Right ventricle myocardium inferior (tissue), 1 donor: Measurements from ENCODE around the gene MAP4K4. TPM values are rescaled to one million over a fixed set of nuclear protein-coding genes. Genes with fewer than 3 reads are reported as not detected.
"Not testable (repeated sequence)": the region's sequence is repeated elsewhere in the genome, so short reads cannot be mapped to it uniquely, and the experiment has no call there.

Source experiments
- ATAC-seq: fragments of 200-7000 bp; cut with Tn5 transposase; one replicate; pipeline ENCODE4 v1.9.1; 2020; ENCODE audit warnings: mild to moderate bottlenecking, moderate library complexity
- DNase-seq: peaks from one replicate; pipeline ENCODE4 v3.0.0; 2021; ENCODE audit errors: missing footprints
- intact Hi-C: fragments of 100-400 bp; cut with DNase I; formaldehyde crosslinking; loops from one replicate; pipeline ENCODE4 v1.11.0; 2022
- total RNA-seq: library from RNA; stranded (reverse); fragmentation: NEBNext Ultra II Directional; extraction: Animal tissue kit (Norgen Biotek cat#: 25700); gene quantifications from one replicate; pipeline ENCODE4 v1.2.1, GENCODE V29; 2021
- donor health status: DM: no; HTN: yes; CAD: no; lungs with severe emphysema.

MAP4K4 gene
- total RNA-seq, 1 donor from 2014 or later: 82.5 TPM

- no peak for ATAC-seq
- intact Hi-C loops: no loop called here
- no peak for DNase-seq
These were observed 75.6 kb downstream of the MAP4K4 start for GRCh38 chr2:101773137-101773536.

- DNase-seq, intact Hi-C loops, ATAC-seq: not testable (repeated sequence)
These were observed 76.5 kb downstream of the MAP4K4 start for GRCh38 chr2:101773961-101774360.

- DNase-seq: no peak
- no peak for ATAC-seq
- intact Hi-C loops: no loop called here
These were observed 77.6 kb downstream of the MAP4K4 start for GRCh38 chr2:101775092-101775491.

- no peak for ATAC-seq
- DNase-seq: no peak
- intact Hi-C loops: no loop called here
These were observed 78.1 kb downstream of the MAP4K4 start for GRCh38 chr2:101775636-101776035.

- intact Hi-C loops: no loop called here
- no peak for DNase-seq
- peak; percentile 47 for ATAC-seq
These were observed 78.9 kb downstream of the MAP4K4 start for GRCh38 chr2:101776172-101777043.

GRCh38 chr2:101777337-101777736, 79.8 kb downstream of the MAP4K4 start:
- DNase-seq (no peak), ATAC-seq (no peak)
- intact Hi-C loops: no loop called here

- intact Hi-C loops: no loop called here
- DNase-seq (no peak), ATAC-seq (no peak)
These were observed 80.6 kb downstream of the MAP4K4 start for GRCh38 chr2:101778102-101778501.

GRCh38 chr2:101779190-101779589, 81.7 kb downstream of the MAP4K4 start:
- DNase-seq (no peak), ATAC-seq (no peak)
- intact Hi-C loops: no loop called here

- intact Hi-C loops: no loop called here
- ATAC-seq (no peak), DNase-seq (no peak)
These were observed 82.1 kb downstream of the MAP4K4 start for GRCh38 chr2:101779656-101780055.

- DNase-seq (no peak), ATAC-seq (no peak)
- intact Hi-C loops: no loop called here
These were observed 83.8 kb downstream of the MAP4K4 start for GRCh38 chr2:101781326-101781725.

- intact Hi-C loops: no loop called here
- no peak for DNase-seq
- ATAC-seq: no peak
These were observed 84.4 kb downstream of the MAP4K4 start for GRCh38 chr2:101781791-101782426.

GRCh38 chr2:101782427-101782792, 84.9 kb downstream of the MAP4K4 start:
- ATAC-seq: no peak
- no peak for DNase-seq
- intact Hi-C loops: no loop called here

- ATAC-seq (no peak), DNase-seq (no peak)
- intact Hi-C loops: loop anchor here (5.0 kb wide), 1 partner anchor 35 kb away; no protein-coding TSS in a partner anchor
These were observed 89.6 kb downstream of the MAP4K4 start for GRCh38 chr2:101787097-101787496.

GRCh38 chr2:101788565-101788964, 91.1 kb downstream of the MAP4K4 start:
- no peak for DNase-seq
- no peak for ATAC-seq
- intact Hi-C loops: loop anchor here (5.0 kb wide), 1 partner anchor 34 kb away; no protein-coding TSS in a partner anchor

- intact Hi-C loops: loop anchor here (5.0 kb wide), 1 partner anchor 33 kb away; no protein-coding TSS in a partner anchor
- DNase-seq (no peak), ATAC-seq (no peak)
These were observed 91.8 kb downstream of the MAP4K4 start for GRCh38 chr2:101788995-101789970.

- DNase-seq (no peak), ATAC-seq (no peak)
- intact Hi-C loops: loop anchor here (5.0 kb wide), 2 partner anchors 93 to 348 kb away; partner anchors contain the start of gene MAP4K4
These were observed 92.9 kb downstream of the MAP4K4 start for GRCh38 chr2:101790416-101790815.

GRCh38 chr2:101790857-101791256, 93.3 kb downstream of the MAP4K4 start:
- ATAC-seq: peak; percentile 87
- DNase-seq: no peak
- intact Hi-C loops: loop anchor here (5.0 kb wide), 2 partner anchors 94 to 349 kb away; partner anchors contain the start of gene MAP4K4

GRCh38 chr2:101792208-101792607, 94.7 kb downstream of the MAP4K4 start:
- no peak for ATAC-seq
- intact Hi-C loops: loop anchor here (5.0 kb wide), 2 partner anchors 95 to 350 kb away; partner anchors contain the start of gene MAP4K4
- DNase-seq: no peak
